Retinal pigment epithelial cell (primary cell): ENCODE data around the gene CTBP2.

Experiments used
- DNase-seq: peaks from one replicate; pipeline ENCODE4 v3.0.0-alpha.2; 2010; ENCODE audit warnings: low read depth
- H3K4me3 ChIP-seq: 2 replicates; pipeline ENCODE4 v1.5.1; 2011; ENCODE audit warnings: mild to moderate bottlenecking, low read length, control low read depth, moderate library complexity
- TF ChIP-seq, protein P1 (sequence below): conservative IDR thresholded peaks from 2 replicates; pipeline ENCODE4 v1.5.1; 2011; ENCODE audit warnings: low read depth, low read length, control low read depth, inconsistent platforms

Gene CTBP2

DNA sequence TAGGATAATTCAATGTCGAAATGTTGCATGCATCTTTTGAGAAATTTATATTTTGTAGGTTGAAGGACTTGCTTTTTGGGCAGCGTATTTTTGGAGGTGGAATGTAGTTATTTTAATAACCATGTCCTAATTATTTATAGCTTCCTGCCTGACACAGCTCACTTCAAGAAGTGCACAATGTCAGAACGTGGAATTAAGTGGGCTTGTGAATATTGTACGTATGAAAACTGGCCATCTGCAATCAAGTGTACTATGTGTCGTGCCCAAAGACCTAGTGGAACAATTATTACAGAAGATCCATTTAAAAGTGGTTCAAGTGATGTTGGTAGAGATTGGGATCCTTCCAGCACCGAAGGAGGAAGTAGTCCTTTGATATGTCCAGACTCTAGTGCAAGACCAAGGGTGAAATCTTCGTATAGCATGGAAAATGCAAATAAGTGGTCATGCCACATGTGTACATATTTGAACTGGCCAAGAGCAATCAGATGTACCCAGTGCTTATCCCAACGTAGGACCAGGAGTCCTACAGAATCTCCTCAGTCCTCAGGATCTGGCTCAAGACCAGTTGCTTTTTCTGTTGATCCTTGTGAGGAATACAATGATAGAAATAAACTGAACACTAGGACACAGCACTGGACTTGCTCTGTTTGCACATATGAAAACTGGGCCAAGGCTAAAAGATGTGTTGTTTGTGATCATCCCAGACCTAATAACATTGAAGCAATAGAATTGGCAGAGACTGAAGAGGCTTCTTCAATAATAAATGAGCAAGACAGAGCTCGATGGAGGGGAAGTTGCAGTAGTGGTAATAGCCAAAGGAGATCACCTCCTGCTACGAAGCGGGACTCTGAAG is 217.8 kb downstream of the CTBP2 start:
- no peak for DNase-seq
- TF ChIP-seq, protein P1, sequence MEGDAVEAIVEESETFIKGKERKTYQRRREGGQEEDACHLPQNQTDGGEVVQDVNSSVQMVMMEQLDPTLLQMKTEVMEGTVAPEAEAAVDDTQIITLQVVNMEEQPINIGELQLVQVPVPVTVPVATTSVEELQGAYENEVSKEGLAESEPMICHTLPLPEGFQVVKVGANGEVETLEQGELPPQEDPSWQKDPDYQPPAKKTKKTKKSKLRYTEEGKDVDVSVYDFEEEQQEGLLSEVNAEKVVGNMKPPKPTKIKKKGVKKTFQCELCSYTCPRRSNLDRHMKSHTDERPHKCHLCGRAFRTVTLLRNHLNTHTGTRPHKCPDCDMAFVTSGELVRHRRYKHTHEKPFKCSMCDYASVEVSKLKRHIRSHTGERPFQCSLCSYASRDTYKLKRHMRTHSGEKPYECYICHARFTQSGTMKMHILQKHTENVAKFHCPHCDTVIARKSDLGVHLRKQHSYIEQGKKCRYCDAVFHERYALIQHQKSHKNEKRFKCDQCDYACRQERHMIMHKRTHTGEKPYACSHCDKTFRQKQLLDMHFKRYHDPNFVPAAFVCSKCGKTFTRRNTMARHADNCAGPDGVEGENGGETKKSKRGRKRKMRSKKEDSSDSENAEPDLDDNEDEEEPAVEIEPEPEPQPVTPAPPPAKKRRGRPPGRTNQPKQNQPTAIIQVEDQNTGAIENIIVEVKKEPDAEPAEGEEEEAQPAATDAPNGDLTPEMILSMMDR = no peak
- no peak overlapping the region for H3K4me3 ChIP-seq

DNA sequence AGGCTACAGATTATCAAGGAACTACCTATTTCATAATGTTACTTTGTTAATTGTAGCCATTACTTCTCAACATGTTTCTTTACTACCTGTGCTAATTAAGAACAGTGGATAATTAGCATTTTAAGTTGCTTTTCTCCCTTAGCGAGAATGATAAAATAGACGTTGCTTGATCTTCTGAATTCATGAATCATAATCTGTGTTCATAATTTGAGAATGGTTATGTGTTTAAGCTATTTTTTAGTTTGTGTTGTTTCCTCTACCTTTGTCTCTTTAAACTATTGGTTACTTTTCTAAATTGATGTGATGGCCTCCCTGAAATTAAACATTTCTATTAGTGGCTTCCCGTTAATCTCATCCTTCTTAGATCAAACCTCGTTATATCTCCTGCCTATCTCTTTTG is 218.5 kb downstream of the CTBP2 start, which contains the start of gene ZRANB1:
Gene ZRANB1, plus strand, starts transcription at position 301 of the 400 bp plus-strand sequence. CDS start 371 bp downstream, outside the sequence.
- no peak within 1 kb of the TSS for H3K4me3 ChIP-seq
- TF ChIP-seq, protein P1 = no peak
- no peak for DNase-seq

DNA sequence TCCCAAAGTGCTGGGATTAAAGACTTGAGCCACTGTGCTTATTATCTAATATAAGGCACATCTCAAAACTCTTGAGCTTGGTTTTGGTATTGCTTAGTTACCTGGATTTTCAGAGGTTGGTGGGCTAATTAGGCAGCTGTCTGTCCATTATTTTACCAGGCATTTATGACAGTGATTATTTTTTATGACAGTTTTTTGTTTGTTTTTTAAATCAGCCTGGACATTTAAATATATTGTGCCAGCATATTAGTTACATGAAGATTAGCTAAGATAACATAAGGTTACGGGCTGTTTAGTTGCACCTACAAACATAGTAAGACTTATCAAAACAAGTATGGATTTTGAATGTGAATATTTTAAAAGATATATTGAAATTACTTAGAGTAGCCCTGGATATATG is 221.1 kb downstream of the CTBP2 start:
- no peak for DNase-seq
- H3K4me3 ChIP-seq = no peak overlapping the region
- TF ChIP-seq, protein P1 = no peak

DNA sequence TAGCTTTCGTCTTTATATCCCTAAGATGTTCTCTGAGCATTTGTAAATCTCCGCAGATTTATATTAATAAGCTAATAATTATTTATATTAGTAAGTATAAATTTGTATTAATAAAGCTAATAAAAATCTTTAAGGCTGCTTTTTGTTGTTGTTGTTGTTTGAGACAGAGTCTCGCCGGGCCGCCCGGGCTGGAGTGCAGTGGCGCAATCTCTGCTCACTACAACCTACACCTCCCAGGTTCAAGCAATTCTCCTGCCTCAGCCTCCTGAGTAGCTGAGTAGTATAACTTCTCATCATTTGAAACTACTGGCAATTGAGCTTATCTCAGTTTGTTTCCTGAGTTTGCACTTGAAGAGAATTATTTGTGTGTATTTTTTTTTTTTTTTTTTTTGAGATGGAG is 223.6 kb downstream of the CTBP2 start:
- H3K4me3 ChIP-seq = no peak overlapping the region
- TF ChIP-seq, protein P1 = no peak
- no peak for DNase-seq

DNA sequence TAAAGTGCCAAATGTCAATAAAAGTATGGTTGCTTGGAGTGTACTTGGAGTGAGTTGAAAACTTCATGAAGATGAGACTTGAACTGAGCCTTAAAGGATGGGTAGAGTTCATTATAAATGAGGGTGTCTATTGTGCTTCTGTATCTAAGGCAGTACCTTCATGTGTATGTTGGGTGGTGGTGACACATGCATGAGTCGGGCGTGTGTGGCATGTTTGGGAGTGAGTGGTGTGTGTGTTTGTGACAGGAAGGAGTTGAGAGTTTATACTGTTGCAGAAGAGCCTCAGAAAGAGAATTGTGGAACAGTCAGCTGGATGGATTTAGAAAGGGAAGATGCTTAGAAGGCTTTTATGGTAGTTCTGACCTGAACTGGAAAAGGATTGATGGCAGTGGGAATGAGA is 224.4 kb downstream of the CTBP2 start:
- no peak for DNase-seq
- TF ChIP-seq, protein P1 = no peak
- no peak overlapping the region for H3K4me3 ChIP-seq
